ENCODE measurements around the gene TPGS2. TPM values are rescaled to one million over a fixed set of nuclear protein-coding genes. Genes with fewer than 3 reads are reported as not detected.
A peak's percentile ranks its signal among the peaks of the same experiment; 100 is the strongest.

TPGS2 gene
- total RNA-seq, 1 donor from 2014 or later, result 57.6 TPM

GRCh38 chr18:36843784-36844183 lies 15.0 kb upstream of the TPGS2 start:
- TF ChIP-seq, protein P1, sequence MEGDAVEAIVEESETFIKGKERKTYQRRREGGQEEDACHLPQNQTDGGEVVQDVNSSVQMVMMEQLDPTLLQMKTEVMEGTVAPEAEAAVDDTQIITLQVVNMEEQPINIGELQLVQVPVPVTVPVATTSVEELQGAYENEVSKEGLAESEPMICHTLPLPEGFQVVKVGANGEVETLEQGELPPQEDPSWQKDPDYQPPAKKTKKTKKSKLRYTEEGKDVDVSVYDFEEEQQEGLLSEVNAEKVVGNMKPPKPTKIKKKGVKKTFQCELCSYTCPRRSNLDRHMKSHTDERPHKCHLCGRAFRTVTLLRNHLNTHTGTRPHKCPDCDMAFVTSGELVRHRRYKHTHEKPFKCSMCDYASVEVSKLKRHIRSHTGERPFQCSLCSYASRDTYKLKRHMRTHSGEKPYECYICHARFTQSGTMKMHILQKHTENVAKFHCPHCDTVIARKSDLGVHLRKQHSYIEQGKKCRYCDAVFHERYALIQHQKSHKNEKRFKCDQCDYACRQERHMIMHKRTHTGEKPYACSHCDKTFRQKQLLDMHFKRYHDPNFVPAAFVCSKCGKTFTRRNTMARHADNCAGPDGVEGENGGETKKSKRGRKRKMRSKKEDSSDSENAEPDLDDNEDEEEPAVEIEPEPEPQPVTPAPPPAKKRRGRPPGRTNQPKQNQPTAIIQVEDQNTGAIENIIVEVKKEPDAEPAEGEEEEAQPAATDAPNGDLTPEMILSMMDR (IDR thresholded peaks at IDR 0.05), result peak; percentile 6
- no peaks in the 10 kb centered on the region for H3K4me1 ChIP-seq
- DNase-seq (no peak), ATAC-seq (peak; percentile 41)
- intact Hi-C loops (cut with DNase I), result no loop called here
- no peaks in the 10 kb centered on the region for H3K9me3 ChIP-seq
- H3K36me3 ChIP-seq, result no peaks in the 10 kb centered on the region
- H3K27ac ChIP-seq, result no peak overlapping the region
- H3K27me3 ChIP-seq, result no peaks in the 10 kb centered on the region
- peak overlapping the region; percentile 24 for H3K4me3 ChIP-seq

DNA sequence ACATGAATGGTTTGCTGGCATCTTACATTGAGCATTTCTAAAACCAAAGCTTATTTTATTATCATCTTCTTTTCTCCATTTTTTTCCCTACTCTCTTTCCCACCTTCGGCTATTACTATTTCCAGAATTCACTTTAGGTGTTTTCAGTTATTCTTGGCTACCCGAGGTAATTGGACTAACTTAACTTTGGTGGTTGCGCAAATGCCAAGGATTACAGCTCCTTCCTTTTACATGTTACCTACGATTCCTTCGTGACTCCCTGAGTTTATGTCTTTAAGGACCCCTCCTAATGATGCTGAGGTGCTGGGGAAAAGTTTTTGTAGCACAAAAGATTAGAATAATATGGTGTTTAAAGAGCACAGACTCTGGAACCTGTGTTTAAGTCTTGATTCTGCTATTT lies 14.4 kb upstream of the TPGS2 start:
- Histone ChIP-seq H3K9me3 (no peaks in the 10 kb centered on the region), H3K4me3 (peak overlapping the region; percentile 24), H3K27me3 (no peaks in the 10 kb centered on the region), H3K4me1 (no peaks in the 10 kb centered on the region), H3K27ac (no peak overlapping the region), H3K36me3 (no peaks in the 10 kb centered on the region)
- no peak for DNase-seq
- ATAC-seq, result no peak
- TF ChIP-seq, protein P1 (IDR thresholded peaks at IDR 0.05), result no peak
- intact Hi-C loops (cut with DNase I), result no loop called here

DNA sequence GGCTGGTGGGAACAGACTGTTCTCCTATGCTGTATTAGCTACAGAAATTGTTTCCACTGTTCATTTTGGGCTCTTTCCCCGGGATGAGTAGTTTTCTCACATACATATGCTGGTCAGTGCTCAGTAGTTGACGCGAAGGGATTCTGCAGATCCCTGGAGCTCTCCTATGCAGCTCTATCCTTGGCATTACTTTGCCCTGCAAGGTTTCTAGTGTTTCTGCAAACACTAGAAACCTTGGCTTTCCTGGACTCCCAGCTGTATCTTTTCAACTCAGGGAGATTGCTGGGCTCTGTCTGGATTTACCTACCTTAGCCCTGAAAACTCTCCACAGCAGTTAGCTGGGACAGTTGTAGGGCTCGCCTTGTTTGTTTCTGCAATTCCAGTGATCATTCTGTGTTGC lies 11.0 kb upstream of the TPGS2 start:
- H3K27ac ChIP-seq, result no peak overlapping the region
- intact Hi-C loops (cut with DNase I), result no loop called here
- no peak overlapping the region for H3K4me3 ChIP-seq
- H3K27me3 ChIP-seq, result no peaks in the 10 kb centered on the region
- H3K4me1 ChIP-seq, result no peaks in the 10 kb centered on the region
- TF ChIP-seq, protein P1 (IDR thresholded peaks at IDR 0.05), result no peak
- peak; percentile 80 for ATAC-seq
- no peak for DNase-seq
- no peaks in the 10 kb centered on the region for H3K9me3 ChIP-seq
- H3K36me3 ChIP-seq, result peaks cover 12% of the 10 kb centered on the region

GRCh38 chr18:36835927-36836326 lies 7.1 kb upstream of the TPGS2 start:
- no peaks in the 10 kb centered on the region for H3K9me3 ChIP-seq
- peaks cover 12% of the 10 kb centered on the region for H3K36me3 ChIP-seq
- TF ChIP-seq, protein P1 (IDR thresholded peaks at IDR 0.05), result no peak
- H3K27me3 ChIP-seq, result no peaks in the 10 kb centered on the region
- DNase-seq (no peak), ATAC-seq (no peak)
- H3K27ac ChIP-seq, result no peak overlapping the region
- no peaks in the 10 kb centered on the region for H3K4me1 ChIP-seq
- intact Hi-C loops (cut with DNase I), result no loop called here
- H3K4me3 ChIP-seq, result no peak overlapping the region

DNA sequence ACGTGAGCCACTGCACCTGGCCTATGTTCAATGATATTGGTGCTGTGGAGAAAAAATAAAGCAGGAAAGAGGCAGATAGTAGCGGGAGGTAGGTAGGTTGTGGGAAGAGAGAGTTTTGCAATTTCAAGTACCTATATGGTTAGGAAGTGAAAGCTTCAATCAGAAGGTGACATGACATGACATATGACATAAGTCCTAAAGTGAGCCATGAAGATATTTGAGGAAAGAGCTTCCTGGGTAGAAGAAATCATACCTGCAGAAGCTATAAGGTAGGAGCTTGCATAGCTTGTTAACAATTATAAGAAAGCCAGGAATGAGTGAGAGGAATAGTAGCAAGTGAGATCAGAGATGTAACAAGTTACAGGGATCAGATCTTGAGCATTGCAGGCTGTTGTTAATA lies 4.3 kb upstream of the TPGS2 start:
- intact Hi-C loops (cut with DNase I), result no loop called here
- Histone ChIP-seq H3K27me3 (no peaks in the 10 kb centered on the region), H3K9me3 (no peaks in the 10 kb centered on the region), H3K36me3 (peaks cover 12% of the 10 kb centered on the region), H3K4me3 (no peak overlapping the region), H3K4me1 (peaks cover 6% of the 10 kb centered on the region), H3K27ac (no peak overlapping the region)
- no peak for ATAC-seq
- DNase-seq, result no peak
- TF ChIP-seq, protein P1 (IDR thresholded peaks at IDR 0.05), result no peak

GRCh38 chr18:36831139-36831538 lies 2.3 kb upstream of the TPGS2 start:
- ATAC-seq (no peak), DNase-seq (no peak)
- H3K27me3 ChIP-seq, result no peaks in the 10 kb centered on the region
- H3K27ac ChIP-seq, result no peak overlapping the region
- intact Hi-C loops (cut with DNase I), result no loop called here
- TF ChIP-seq, protein P1 (IDR thresholded peaks at IDR 0.05), result no peak
- H3K36me3 ChIP-seq, result peaks cover 9% of the 10 kb centered on the region
- no peaks in the 10 kb centered on the region for H3K9me3 ChIP-seq
- H3K4me3 ChIP-seq, result no peak overlapping the region
- H3K4me1 ChIP-seq, result peaks cover 6% of the 10 kb centered on the region

All from upper lobe of right lung (tissue), 1 donor.